ENCODE data around the gene PPP2R3A.
"Not testable (repeated sequence)": the region's sequence is repeated elsewhere in the genome, so short reads cannot be mapped to it uniquely, and the experiment has no call there.

Gene PPP2R3A

DNA sequence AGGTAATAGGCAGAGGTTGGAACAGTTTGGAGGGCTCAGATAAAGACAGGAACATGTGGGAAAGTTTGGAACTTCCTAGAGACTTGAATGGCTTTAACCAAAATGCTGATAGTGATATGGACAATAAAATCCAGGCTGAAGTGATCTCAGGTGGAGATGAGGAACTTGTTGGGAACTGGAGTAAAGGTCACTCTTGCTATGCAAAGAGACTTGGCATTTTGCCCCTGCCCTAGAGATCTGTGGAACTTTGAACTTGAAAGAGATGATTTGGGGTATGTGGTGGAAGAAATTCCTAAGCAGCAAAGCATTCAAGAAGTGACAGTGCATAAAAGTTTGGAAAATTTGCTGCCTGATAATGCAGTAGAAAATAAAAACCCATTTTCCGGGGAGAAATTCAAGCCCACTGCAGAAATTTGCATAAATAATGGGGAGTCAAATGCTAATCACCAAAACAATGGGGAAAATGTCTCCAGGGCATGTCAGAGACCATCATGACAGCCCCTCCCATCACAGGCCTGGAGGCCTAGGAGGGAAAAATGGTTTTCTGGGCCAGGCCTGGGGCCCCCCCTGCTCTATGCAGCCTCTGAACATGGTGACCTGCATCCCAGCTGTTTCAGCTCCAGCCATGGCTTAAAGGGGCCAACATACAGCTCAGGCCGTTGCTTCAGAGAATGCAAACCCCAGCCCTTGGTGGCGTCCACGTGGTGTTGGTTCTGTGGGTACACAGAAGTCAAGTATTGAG is 118.3 kb downstream of the PPP2R3A start:
- not testable (repeated sequence) for DNase-seq (ENCODE audit: low read depth in 1 of 2, low spot score in 1 of 2)

DNA sequence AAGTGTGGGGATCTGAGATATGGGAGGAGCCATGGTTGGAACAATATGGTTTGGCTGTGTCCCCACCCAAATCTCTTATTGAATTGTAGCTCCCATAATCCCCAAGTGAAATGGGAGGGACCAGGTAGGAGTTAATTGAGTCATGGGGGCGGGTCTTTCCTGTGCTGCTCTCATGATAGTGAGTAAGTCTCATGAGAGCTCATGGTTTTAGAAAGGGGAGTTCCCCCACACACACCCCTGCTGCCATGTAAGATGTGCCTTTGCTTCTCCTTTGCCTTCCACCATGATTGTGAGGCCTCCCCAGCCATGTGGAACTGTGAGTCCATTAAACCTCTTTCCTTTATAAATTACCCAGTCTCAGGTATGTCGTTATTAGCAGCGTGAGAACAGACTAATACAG is 119.5 kb downstream of the PPP2R3A start:
- DNase-seq (ENCODE audit: low read depth in 1 of 2, low spot score in 1 of 2), result not testable (repeated sequence)

- DNase-seq (ENCODE audit: low read depth in 1 of 2, low spot score in 1 of 2), result no peak
Observed at GRCh38 chr3:136093771-136094170, 128.2 kb downstream of the PPP2R3A start.

DNA sequence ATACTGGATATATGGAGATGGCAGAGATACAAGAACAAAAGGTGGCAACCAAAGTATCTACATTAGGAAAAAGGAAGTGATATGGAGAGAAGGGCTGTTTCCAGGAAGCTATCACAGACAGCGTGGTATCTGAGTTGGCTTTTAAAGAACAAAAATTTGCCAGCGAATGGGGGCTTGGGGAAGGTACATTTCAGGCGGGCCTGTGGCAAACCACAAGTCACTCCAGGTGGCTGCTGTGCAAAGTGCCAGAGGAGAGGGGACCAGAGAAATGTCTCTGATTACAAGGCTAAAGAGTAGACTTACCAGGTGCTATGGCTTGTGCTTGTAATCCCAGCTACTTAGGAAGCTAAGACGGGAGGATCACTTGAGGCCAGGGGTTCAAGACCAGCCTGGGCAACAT is 139.5 kb downstream of the PPP2R3A start:
- DNase-seq (ENCODE audit: low read depth in 1 of 2, low spot score in 1 of 2), result no peak

DNA sequence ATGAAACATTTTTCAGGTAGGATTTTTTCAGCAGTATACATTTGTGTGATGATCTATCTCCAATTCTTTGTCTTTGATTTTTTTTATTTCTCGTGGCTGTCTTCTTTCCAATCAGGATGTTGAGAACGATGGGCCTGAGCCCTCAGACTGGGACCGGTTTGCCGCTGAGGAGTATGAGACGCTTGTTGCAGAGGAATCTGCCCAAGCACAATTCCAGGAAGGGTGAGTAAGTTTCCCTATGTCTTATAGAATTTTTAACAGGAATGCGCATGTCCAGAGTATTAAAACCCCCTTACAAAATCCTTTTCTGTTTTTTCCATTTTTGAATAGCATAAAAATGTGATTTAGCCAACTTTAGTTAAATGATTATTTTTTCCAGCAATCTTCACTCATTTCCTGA is 140.6 kb downstream of the PPP2R3A start:
- no peak for DNase-seq (ENCODE audit: low read depth in 1 of 2, low spot score in 1 of 2)

DNA sequence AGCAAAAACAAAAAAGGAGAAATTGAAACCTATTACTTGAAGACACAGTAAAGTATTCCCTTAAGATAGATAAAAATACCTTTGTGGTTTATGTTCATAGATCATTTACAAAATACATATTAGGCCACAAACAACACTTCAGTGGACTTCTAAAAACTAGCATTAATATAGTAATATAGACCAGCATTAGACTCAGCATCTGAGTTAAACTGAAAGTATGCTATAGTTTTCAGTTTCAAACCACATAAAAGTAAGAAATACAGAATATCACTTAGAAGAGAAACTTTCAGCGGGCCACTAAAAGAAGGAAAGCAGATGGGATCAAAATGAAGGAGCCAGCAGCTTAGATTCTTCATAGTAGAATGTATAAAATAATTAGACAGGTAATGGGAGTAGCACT is 144.0 kb downstream of the PPP2R3A start:
- DNase-seq (ENCODE audit: low read depth in 1 of 2, low spot score in 1 of 2), result no peak

GRCh38 chr3:136110481-136110880 is 145.0 kb downstream of the PPP2R3A start:
- no peak for DNase-seq (ENCODE audit: low read depth in 1 of 2, low spot score in 1 of 2)

DNA sequence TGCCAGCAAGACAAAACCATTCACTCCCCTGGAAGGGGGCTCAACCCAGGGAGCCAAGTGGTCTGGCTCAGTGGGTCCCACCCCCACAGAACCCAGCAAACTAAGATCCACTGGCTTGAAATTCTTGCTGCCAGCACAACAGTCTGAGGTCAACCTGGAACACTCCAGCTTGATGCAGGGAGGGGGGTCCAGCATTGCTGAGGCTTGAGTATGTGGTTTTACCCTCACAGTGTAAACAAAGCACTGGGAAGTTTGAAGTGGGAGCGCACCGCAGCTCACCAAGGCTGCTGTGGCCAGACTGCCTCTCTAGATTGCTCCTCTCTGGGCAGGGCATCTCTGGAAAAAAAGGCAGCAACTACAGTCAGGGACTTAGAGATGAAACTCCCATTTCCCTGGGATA is 148.9 kb downstream of the PPP2R3A start:
- no peak for DNase-seq (ENCODE audit: low read depth in 1 of 2, low spot score in 1 of 2)

DNA sequence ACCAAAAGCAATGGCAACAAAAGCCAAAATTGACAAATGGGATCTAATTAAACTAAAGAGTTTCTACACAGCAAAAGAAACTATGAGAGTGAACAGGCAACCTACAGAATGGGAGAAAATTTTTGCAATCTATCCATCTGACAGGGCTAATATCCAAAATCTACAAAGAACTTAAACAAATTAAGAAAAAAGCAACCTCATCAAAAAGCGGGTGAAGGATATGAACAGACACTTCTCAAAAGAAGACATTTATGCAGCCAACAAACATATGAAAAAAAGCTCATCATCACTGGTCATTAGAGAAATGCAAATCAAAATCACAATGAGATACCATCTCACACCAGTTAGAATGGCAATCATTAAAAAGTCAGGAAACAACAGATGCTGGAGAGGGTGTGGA is 153.8 kb downstream of the PPP2R3A start:
- DNase-seq (ENCODE audit: low read depth in 1 of 2, low spot score in 1 of 2), result not testable (repeated sequence)

DNA sequence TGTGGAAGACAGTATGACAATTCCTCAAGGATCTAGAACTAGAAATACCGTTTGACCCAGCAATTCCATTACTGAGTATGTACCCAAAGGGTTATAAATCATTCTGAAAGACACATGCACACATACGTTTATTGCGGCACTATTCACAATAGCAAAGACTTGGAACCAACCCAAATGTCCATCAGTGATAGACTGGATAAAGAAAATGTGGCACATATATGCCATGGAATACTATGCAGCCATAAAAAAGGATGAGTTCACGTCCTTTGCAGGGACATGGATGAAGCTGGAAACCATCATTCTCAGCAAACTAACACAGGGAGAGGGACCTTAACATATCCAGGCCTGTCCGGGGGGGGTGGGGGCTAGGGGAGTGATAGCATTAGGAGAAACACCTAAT is 154.3 kb downstream of the PPP2R3A start:
- DNase-seq (ENCODE audit: low read depth in 1 of 2, low spot score in 1 of 2), result not testable (repeated sequence)

DNA sequence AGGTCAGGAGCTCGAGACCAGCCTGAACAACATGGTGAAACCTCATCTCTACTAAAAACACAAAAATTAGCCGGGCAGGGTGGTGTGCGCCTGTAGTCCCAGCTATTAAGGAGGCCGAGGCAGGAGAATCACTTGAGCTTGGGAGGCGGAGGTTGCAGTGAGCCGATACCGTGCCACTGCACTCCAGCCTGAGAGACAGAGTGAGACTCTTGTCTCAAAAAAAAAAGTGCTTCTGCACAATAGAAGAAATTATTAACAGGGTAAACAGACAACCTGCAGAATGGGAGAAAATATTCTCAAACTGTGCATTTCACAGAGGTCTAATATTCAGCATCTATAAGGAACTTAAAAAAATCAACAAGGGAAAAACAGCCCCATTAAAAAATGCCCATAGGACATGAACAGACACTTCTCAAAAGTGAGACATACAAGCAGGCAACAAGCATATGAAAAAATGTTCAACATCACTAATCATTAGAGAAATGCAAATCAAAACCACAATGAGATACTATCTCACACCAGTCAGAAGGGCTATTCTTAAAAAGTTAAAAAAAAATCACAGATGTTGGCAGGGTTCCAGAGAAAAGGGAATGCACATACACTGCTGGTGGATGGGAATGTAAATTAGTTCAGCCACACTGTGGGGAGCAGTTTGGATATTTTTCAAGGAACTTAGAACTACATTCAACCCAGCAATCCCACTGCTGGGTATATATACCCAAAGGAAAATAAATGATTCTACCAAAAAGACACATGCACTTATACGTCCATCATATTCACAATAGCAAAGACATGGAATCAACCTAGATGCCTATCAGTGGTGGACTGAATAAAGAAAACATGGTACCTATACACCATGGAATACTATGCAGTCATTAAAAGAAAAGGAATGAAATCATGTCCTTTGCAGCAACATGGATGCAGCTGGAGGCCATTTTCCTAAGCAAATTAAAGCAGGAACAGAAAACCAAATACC is 155.1 kb downstream of the PPP2R3A start:
- DNase-seq (ENCODE audit: low read depth in 1 of 2, low spot score in 1 of 2), result no peak

- DNase-seq (ENCODE audit: low read depth in 1 of 2, low spot score in 1 of 2), result no peak
Observed at GRCh38 chr3:136122006-136122405, 156.5 kb downstream of the PPP2R3A start.

DNA sequence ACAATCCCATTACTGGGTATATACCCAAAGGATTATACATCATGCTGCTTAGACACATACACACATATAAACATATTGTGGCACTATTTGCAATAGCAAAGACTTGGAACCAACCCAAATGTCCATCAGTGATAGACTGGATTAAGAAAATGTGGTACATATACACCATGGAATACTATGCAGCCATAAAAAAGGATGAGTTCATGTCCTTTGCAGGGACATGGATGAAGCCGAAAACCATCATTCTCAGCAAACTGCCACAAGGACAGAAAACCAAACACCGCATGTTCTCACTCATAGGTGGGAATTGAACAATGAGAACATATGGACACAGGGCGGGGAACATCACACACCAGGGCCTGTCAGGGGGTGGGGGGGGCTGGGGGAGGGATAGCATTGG is 166.1 kb downstream of the PPP2R3A start:
- not testable (repeated sequence) for DNase-seq (ENCODE audit: low read depth in 1 of 2, low spot score in 1 of 2)

DNA sequence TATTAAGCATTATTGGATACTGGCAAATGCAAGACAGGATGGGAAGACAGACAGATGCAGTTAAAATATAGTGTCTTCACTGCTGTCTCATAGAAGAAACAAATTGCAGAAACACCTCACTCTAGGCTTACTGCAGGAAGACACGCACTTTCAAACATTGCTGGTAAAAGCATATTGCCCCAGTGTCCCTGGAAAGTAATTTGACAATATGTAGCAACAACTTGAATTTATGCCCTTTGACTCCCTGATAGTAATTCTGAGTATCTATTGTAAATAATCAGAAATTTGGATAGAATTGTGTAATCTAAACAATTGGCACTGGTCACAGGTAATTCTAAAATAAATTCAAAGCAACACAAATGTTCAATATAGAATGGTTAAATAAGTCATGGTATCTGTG is 168.6 kb downstream of the PPP2R3A start:
- no peak for DNase-seq (ENCODE audit: low read depth in 1 of 2, low spot score in 1 of 2)

DNA sequence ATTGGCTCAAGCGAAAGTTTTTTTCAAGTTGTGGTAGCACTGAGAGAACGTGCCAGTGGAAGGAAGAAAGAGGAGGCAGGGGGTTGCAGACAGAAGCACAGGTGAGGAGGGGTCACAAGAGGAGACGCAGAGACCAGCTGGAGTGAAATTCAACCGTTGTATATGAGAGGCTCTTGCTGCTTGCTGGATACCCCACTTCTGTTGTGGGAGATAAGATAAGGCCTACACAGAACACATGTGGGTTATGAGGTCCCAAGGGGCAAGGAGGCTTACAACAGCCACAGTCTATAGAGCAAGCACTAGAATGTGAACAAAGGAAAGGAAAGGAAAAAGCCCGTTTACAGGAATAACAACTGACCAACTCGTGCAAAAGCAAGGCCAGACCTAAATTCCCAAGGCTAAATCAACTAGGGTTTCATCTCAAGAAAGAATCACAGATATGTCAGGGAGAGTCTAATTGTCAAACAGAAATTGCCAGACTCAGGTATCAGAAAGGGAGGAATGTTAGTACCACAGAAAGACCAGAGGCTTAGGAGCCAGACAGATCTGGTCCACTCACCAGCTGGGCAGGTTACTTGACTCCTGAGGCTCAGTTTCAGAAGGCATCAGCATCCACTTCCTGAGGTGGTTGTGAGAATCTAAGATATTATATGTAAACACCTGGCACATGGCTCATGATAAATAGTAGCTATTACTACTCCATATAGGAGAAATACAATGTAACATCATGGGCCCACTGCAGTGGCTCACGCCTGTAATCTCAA is 169.7 kb downstream of the PPP2R3A start:
- no peak for DNase-seq (ENCODE audit: low read depth in 1 of 2, low spot score in 1 of 2)

DNA sequence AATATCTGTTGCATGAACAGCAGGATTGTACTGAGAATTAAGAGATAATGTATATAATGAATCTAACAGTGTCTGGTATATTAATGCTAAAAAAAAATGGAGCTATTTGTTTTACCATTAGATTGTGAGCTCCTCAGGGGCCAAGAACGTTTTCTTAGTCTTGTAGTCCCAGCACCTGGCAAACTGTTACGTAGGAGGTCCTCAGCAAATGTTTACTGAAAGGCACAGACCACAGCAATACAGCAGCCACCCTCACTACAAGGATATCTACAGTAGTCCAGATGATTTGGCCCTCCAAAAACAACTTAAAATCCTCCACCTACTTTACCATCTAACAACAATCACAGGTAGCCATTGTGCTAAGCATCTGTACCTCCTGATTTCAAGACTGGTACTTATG is 170.9 kb downstream of the PPP2R3A start:
- no peak for DNase-seq (ENCODE audit: low read depth in 1 of 2, low spot score in 1 of 2)

GRCh38 chr3:136141291-136141785 is 175.8 kb downstream of the PPP2R3A start:
- DNase-seq (ENCODE audit: low read depth in 1 of 2, low spot score in 1 of 2), result no peak

DNA sequence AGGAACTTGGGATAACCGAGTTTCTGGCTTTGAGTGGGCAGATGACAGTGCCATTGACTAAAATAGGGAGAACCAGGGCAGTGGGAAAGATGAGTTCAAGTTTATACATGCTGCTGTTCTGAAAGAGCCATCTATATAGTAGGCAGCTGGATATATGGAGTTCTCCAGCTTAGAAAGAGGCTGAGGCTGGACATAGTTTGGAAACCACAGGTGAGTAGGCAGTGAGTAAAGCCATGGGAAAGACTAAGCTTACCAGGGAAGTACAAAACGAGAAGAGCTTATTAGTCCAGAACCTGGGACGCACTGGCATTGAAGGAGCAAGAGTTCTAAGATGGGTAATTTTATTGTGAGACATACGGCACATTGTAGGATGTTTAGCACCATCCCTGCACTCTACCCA is 176.4 kb downstream of the PPP2R3A start:
- no peak for DNase-seq (ENCODE audit: low read depth in 1 of 2, low spot score in 1 of 2)

- no peak for DNase-seq (ENCODE audit: low read depth in 1 of 2, low spot score in 1 of 2)
Observed at GRCh38 chr3:136142592-136142991, 177.1 kb downstream of the PPP2R3A start.

DNA sequence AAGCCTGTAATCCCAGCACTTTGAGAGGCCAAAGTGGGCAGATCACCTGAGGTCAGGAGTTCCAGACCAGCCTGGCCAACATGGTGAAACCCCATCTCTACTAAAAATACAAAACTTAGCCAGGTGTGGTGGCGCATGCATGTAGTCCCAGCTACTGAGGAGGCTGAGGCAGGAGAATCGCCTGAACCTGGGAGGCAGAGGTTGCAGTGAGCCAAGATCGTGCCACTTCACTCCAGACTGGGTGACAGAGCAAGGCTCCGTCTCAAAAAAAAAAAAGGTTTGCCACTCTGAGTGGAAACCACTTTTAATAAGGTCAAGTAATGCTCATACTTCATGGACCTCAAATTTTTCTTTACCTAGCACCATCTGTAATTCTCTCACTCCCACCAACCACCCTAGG is 178.9 kb downstream of the PPP2R3A start:
- not testable (repeated sequence) for DNase-seq (ENCODE audit: low read depth in 1 of 2, low spot score in 1 of 2)

DNA sequence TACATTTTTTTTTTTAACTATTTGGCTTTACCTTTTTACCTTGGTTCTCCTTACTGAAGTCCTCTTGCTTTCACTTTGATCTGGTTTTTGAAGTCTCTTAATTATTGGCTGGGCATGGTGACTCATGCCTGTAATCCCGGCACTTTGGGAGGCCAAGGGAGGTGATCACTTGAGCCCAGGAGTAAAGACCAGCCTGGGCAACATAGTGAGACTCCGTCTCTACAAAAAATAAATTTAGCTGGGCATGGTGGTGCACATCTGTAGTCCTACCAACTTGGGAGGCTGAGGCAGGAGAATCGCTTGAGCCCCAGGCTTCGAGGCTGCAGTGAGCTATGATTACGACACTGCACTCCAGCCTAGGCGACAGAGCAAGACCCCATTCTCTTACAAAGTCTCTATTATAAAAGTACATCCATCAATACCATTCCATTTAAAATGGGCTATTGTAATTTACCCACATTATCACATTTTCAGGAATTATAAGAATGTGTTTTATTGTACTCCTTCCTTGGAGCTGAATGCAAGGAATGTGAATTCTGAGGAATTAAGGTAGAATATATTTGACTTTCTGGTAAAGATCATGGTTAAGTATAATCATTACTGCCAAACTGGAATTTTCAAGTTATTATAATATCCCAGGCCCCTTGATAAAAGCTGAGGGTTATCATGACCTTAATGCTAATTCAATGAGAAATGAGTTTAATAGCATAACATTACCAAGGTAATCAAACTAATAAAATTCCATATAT is 181.6 kb downstream of the PPP2R3A start:
- DNase-seq (ENCODE audit: low read depth in 1 of 2, low spot score in 1 of 2), result no peak

Data from activated T-helper 1 cell treated with anti-CD3 and anti-CD28 coated beads, Interleukin-2, amount 50 U/mL, for 16 hours (primary cell).